Lung (tissue), 12 donors: Measurements from ENCODE around the gene C1orf210. TPM values are rescaled to one million over a fixed set of nuclear protein-coding genes. Genes with fewer than 3 reads are reported as not detected.

Experiments used
- ATAC-seq: fragments of 200-7000 bp; cut with Tn5 transposase; one replicate; pipeline ENCODE4 v1.9.1; 2020; ENCODE audit warnings: moderate number of reproducible peaks; ENCODE audit not compliant: insufficient read depth, low FRiP score
- DNase-seq, 3 donors: peaks; one replicate each; pipeline ENCODE4 v3.0.0-alpha.2; 2013 to 2017
- H3K27ac ChIP-seq, 2 donors: one replicate each; pipeline ENCODE4 v1.5.1; 2013; ENCODE audit warnings: mild to moderate bottlenecking in 2 of 2, moderate library complexity in 2 of 2, control low read depth in 1 of 2, inconsistent platforms in 1 of 2, low read depth in 1 of 2, low read length in 1 of 2
- H3K27me3 ChIP-seq, 3 donors: one replicate each; pipeline ENCODE4 v1.5.1; 2013; ENCODE audit warnings: low read length in 2 of 3; ENCODE audit not compliant: control insufficient read depth in 3 of 3, insufficient read depth in 3 of 3
- H3K36me3 ChIP-seq, 4 donors: one replicate each; pipeline ENCODE4 v1.5.1; 2013; ENCODE audit warnings: low read length in 4 of 4, mild to moderate bottlenecking in 1 of 4, moderate library complexity in 1 of 4; ENCODE audit not compliant: control insufficient read depth in 4 of 4, insufficient read depth in 4 of 4
- H3K4me1 ChIP-seq, 5 donors: one replicate each; pipeline ENCODE4 v1.5.1; 2013; ENCODE audit warnings: low read length in 5 of 5, mild to moderate bottlenecking in 2 of 5, moderate library complexity in 1 of 5; ENCODE audit not compliant: control insufficient read depth in 5 of 5, insufficient read depth in 5 of 5
- H3K4me3 ChIP-seq: one replicate; pipeline ENCODE4 v1.5.1; 2013; ENCODE audit warnings: mild to moderate bottlenecking, control low read depth, moderate library complexity
- H3K9ac ChIP-seq, 2 donors: one replicate each; pipeline ENCODE4 v1.5.1; 2013; ENCODE audit warnings: low read length in 2 of 2, control low read depth in 1 of 2; ENCODE audit not compliant: insufficient read depth in 1 of 2
- H3K9me3 ChIP-seq, 4 donors: one replicate each; pipeline ENCODE4 v1.5.1; 2013; ENCODE audit warnings: low read length in 3 of 4, mild to moderate bottlenecking in 1 of 4, moderate library complexity in 1 of 4; ENCODE audit not compliant: control insufficient read depth in 4 of 4, insufficient read depth in 3 of 4
- WGBS, 2 donors: extraction: QIAGEN DNeasy Blood & Tissue Kit; methylation state at CpG; one replicate each; pipeline ENCODE4 v1.1.7; 2013; 5-methylcytosine and 5-hydroxymethylcytosine counted together
- polyA plus RNA-seq, 2 donors: library from polyadenylated mRNA; stranded (reverse); fragments of 200-250 nt; gene quantifications; one replicate each; pipeline ENCODE4 v1.2.1, GENCODE V29; 2013
- total RNA-seq, 2 donors: library from RNA; depleted of rRNA in 1 of 2; stranded (reverse); fragments of >200 nt in 1 of 2; gene quantifications; one replicate each; pipeline ENCODE4 v1.2.1, GENCODE V29; 2014 to 2021
- TF ChIP-seq, protein P1 (sequence below): IDR thresholded peaks from 2 replicates; pipeline ENCODE4 v1.5.1; 2012; ENCODE audit warnings: mild to moderate bottlenecking; ENCODE audit errors: control extremely low read depth, extremely low read depth
- donor health status: control.
- donor health status: control.
- donor health status: Bipolar disorder and iron deficiency.
- donor health status: healthy.
- donor health status: DM: yes; HTN: yes; CAD: no.

Gene C1orf210
- total and polyA plus RNA-seq, 4 donors: 10.4 to 25.9 (median 21.0) TPM

DNA sequence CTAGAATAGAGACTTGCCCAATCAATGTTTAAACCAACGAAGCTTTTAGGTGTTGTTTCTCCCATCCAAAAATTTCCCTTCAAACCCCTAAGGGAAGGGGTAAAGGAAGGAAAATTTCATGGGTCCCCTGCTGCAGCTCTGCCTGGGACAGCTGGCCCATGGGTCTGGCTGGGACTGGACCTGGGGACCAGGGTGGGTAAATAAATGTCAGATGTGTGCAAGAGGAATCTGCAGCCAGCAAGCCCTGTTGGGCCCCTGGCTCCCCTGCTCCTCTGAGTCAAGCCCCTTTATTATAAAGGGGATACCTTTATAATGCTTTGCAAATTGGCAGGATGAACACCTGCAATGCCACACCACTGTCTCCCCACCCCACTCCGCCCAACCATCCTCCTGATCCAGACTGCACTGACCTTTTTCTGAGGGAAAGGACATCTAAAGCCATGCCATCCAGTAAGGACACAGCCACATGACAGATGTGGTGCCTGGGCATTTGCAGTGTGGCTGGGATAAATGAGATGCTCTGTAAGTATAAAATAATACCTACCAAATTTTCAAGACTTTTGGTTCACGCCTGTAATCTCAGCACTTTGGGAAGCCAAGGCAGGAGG lies 17.5 kb downstream of the C1orf210 start:
- no peak overlapping the region for H3K4me3 ChIP-seq
- H3K27me3 ChIP-seq: no peaks in the 10 kb centered on the region
- H3K36me3 ChIP-seq: peaks cover 0 to 3% (median 0%) of the 10 kb centered on the region in 4 donors
- 86 to 89% methylated on average over 3 of the region's 3 CpGs for WGBS, 2 donors
- peaks cover 0 to 5% (median 1%) of the 10 kb centered on the region in 4 donors for H3K9me3 ChIP-seq
- no peak overlapping the region for H3K9ac ChIP-seq
- no peak for DNase-seq
- no peak for ATAC-seq
- TF ChIP-seq, protein P1, sequence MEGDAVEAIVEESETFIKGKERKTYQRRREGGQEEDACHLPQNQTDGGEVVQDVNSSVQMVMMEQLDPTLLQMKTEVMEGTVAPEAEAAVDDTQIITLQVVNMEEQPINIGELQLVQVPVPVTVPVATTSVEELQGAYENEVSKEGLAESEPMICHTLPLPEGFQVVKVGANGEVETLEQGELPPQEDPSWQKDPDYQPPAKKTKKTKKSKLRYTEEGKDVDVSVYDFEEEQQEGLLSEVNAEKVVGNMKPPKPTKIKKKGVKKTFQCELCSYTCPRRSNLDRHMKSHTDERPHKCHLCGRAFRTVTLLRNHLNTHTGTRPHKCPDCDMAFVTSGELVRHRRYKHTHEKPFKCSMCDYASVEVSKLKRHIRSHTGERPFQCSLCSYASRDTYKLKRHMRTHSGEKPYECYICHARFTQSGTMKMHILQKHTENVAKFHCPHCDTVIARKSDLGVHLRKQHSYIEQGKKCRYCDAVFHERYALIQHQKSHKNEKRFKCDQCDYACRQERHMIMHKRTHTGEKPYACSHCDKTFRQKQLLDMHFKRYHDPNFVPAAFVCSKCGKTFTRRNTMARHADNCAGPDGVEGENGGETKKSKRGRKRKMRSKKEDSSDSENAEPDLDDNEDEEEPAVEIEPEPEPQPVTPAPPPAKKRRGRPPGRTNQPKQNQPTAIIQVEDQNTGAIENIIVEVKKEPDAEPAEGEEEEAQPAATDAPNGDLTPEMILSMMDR: no peak
- peaks cover 0 to 17% (median 10%) of the 10 kb centered on the region in 5 donors for H3K4me1 ChIP-seq
- H3K27ac ChIP-seq: peak overlapping the region in 1 of 2 donors; percentile 90

DNA sequence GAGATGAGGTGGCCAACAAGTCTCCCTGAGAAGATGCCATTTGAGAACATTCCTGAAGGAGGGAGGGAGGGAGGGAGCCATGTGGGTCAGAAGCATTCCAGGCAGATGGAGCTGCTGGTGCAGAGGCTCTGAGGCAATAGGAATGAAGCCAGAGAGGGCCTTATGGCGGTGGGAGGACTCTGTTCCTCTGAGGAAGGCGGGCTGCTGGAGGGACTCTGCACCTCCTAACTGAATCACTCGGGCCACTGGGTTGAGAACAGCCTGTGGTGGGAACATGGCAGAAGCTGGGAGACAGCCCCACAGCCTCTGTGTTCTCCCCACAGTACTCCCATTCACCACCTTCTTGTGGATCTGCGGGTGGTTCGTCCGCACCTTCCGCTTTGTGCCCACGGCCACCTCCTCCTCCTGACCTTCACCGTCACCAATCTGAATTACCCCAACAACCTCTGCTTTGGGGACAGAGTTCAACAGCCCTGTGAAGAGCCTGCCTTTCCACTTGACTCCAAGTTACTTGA lies 18.0 kb downstream of the C1orf210 start:
- Histone ChIP-seq H3K9ac (no peak overlapping the region), H3K27me3 (no peaks in the 10 kb centered on the region), H3K4me1 (peaks cover 0 to 13% (median 10%) of the 10 kb centered on the region in 5 donors), H3K27ac (peak overlapping the region in 1 of 2 donors; percentile 90), H3K9me3 (peaks cover 0 to 6% (median 1%) of the 10 kb centered on the region in 4 donors), H3K36me3 (no peaks in the 10 kb centered on the region), H3K4me3 (no peak overlapping the region)
- TF ChIP-seq, protein P1: no peak
- peak; percentile 23 to 49 (median 41) for DNase-seq
- no peak for ATAC-seq
- 71 to 92% methylated on average over 9 of the region's 9 CpGs for WGBS, 2 donors

DNA sequence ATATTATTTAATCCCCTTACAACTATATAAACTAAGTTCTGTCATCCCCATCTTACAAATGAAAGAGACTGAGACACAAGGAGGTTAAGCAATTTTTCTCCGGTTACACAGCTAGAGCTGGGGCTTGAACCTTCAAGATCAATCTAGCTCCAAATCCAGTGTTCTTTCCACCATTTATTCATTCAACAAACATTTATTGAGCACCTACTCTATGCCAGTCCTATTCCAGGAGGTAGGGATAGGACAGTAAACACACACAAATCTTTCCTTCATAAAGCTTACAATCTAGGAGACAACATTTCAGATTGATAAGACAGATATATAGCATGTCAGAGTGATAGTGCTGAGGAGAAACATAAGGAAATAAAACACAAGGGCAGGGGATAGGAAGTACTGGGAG lies 18.5 kb downstream of the C1orf210 start:
- H3K27ac ChIP-seq: no peak overlapping the region
- ATAC-seq (no peak), DNase-seq (no peak)
- WGBS, 2 donors: 94 to 95% methylated on average over 1 of the region's 1 CpG
- H3K27me3 ChIP-seq: no peaks in the 10 kb centered on the region
- no peak overlapping the region for H3K9ac ChIP-seq
- peaks cover 0 to 13% (median 10%) of the 10 kb centered on the region in 5 donors for H3K4me1 ChIP-seq
- H3K36me3 ChIP-seq: no peaks in the 10 kb centered on the region
- H3K4me3 ChIP-seq: no peak overlapping the region
- TF ChIP-seq, protein P1: no peak
- peaks cover 0 to 6% (median 1%) of the 10 kb centered on the region in 4 donors for H3K9me3 ChIP-seq
